H9 (cell line): ENCODE measurements around the gene RORC. TPM values are rescaled to one million over a fixed set of nuclear protein-coding genes. Genes with fewer than 3 reads are reported as not detected.

ENCODE experiments used
- DNase-seq: peaks from one replicate; pipeline ENCODE4 v3.0.0-alpha.2; 2017
- H2AFZ ChIP-seq: one replicate; pipeline ENCODE4 v1.6.1; 2013; ENCODE audit warnings: mild to moderate bottlenecking, low read length, control low read depth, moderate library complexity
- H2AK5ac ChIP-seq: 2 replicates; pipeline ENCODE4 v1.6.1; 2013; ENCODE audit warnings: low read length, control low read depth, mixed read lengths; ENCODE audit not compliant: insufficient read length
- H2BK120ac ChIP-seq: one replicate; pipeline ENCODE4 v1.6.1; 2013; ENCODE audit warnings: low read depth, mild to moderate bottlenecking, low read length, control low read depth, inconsistent platforms; ENCODE audit not compliant: poor library complexity, severe bottlenecking
- H2BK12ac ChIP-seq: 2 replicates; pipeline ENCODE4 v1.6.1; 2013; ENCODE audit warnings: low read length, control low read depth, mixed read lengths, low read depth; ENCODE audit not compliant: insufficient read length
- H2BK15ac ChIP-seq: 2 replicates; pipeline ENCODE4 v1.6.1; 2013; ENCODE audit warnings: low read depth, low read length, control low read depth
- H2BK20ac ChIP-seq: one replicate; pipeline ENCODE4 v1.6.1; 2013; ENCODE audit warnings: low read depth, mild to moderate bottlenecking, low read length, control low read depth, inconsistent platforms; ENCODE audit not compliant: poor library complexity, severe bottlenecking
- H2BK5ac ChIP-seq: 2 replicates; pipeline ENCODE4 v1.6.1; 2013; ENCODE audit warnings: low read length, control low read depth, mixed read lengths; ENCODE audit not compliant: insufficient read length
- H3K14ac ChIP-seq: 2 replicates; pipeline ENCODE4 v1.6.1; 2013; ENCODE audit warnings: low read length, control low read depth; ENCODE audit not compliant: insufficient read depth
- H3K18ac ChIP-seq: 2 replicates; pipeline ENCODE4 v1.6.1; 2013; ENCODE audit warnings: low read depth, mild to moderate bottlenecking, mixed read lengths, low read length, control low read depth; ENCODE audit not compliant: insufficient read length
- H3K23ac ChIP-seq: 2 replicates; pipeline ENCODE4 v1.6.1; 2013; ENCODE audit warnings: low read length, control low read depth, mixed read lengths, low read depth; ENCODE audit not compliant: insufficient read length
- H3K23me2 ChIP-seq: 2 replicates; pipeline ENCODE4 v1.6.1; 2013; ENCODE audit warnings: low read depth, mild to moderate bottlenecking, mixed read lengths, low read length, control low read depth; ENCODE audit not compliant: insufficient read length, poor library complexity, severe bottlenecking
- H3K27ac ChIP-seq: 2 replicates; pipeline ENCODE4 v1.5.1; 2013; ENCODE audit warnings: low read length, control low read depth, mixed read lengths, low read depth; ENCODE audit not compliant: insufficient read length
- H3K27me3 ChIP-seq: 2 replicates; pipeline ENCODE4 v1.6.1; 2013; ENCODE audit warnings: low read length, control low read depth, inconsistent platforms; ENCODE audit not compliant: insufficient read depth
- H3K4ac ChIP-seq: 2 replicates; pipeline ENCODE4 v1.6.1; 2013; ENCODE audit warnings: low read depth, mild to moderate bottlenecking, control low read depth, inconsistent platforms, low read length, moderate library complexity
- H3K4me1 ChIP-seq: 2 replicates; pipeline ENCODE4 v1.6.1; 2013; ENCODE audit warnings: low read length, control low read depth, inconsistent platforms; ENCODE audit not compliant: insufficient read depth
- H3K4me2 ChIP-seq: 2 replicates; pipeline ENCODE4 v1.6.1; 2013; ENCODE audit warnings: low read length, control low read depth, mixed read lengths; ENCODE audit not compliant: insufficient read length, insufficient read depth
- H3K56ac ChIP-seq: 2 replicates; pipeline ENCODE4 v1.6.1; 2013; ENCODE audit warnings: low read depth, mild to moderate bottlenecking, mixed read lengths, low read length, control low read depth; ENCODE audit not compliant: insufficient read length
- H3K79me1 ChIP-seq: 2 replicates; pipeline ENCODE4 v1.6.1; 2013; ENCODE audit warnings: low read depth, mild to moderate bottlenecking, moderate library complexity, low read length, control low read depth, inconsistent platforms; ENCODE audit not compliant: insufficient read depth, poor library complexity, severe bottlenecking
- H3K79me2 ChIP-seq: 2 replicates; pipeline ENCODE4 v1.6.1; 2013; ENCODE audit warnings: low read length, control low read depth, inconsistent platforms; ENCODE audit not compliant: insufficient read depth
- H3K9ac ChIP-seq: 2 replicates; pipeline ENCODE4 v1.6.1; 2013; ENCODE audit warnings: low read length, control low read depth, mixed read lengths; ENCODE audit not compliant: insufficient read length; ENCODE audit errors: extremely low read depth
- H3K9me3 ChIP-seq: one replicate; pipeline ENCODE4 v1.6.1; 2013; ENCODE audit warnings: low read depth, low read length, inconsistent platforms; ENCODE audit not compliant: control insufficient read depth
- H3T11ph ChIP-seq: one replicate; pipeline ENCODE4 v1.6.1; 2013; ENCODE audit warnings: mild to moderate bottlenecking, low read length, control low read depth, inconsistent platforms
- H4K20me1 ChIP-seq: one replicate; pipeline ENCODE4 v1.6.1; 2013; ENCODE audit not compliant: control insufficient read depth, insufficient read length, insufficient read depth
- H4K5ac ChIP-seq: 2 replicates; pipeline ENCODE4 v1.6.1; 2013; ENCODE audit warnings: low read depth, mild to moderate bottlenecking, mixed read lengths, low read length, control low read depth; ENCODE audit not compliant: insufficient read length
- H4K8ac ChIP-seq: replicated peaks from 2 replicates; pipeline ENCODE4 v1.6.1; 2013; ENCODE audit warnings: low read length, control low read depth, mixed read lengths, low read depth; ENCODE audit not compliant: insufficient read length
- H4K91ac ChIP-seq: 2 replicates; pipeline ENCODE4 v1.6.1; 2013; ENCODE audit warnings: low read depth, mild to moderate bottlenecking, moderate library complexity, mixed read lengths, low read length, control low read depth; ENCODE audit not compliant: insufficient read length
- H3K27ac Mint-ChIP-seq, 3 experiments: 2 replicates in 2 of 3; 3 replicates in 1 of 3; pipeline ENCODE4 v1.8.0; 2020 to 2021; ENCODE audit warnings: mixed read lengths in 3 of 3, mild to moderate bottlenecking in 1 of 3, moderate library complexity in 1 of 3
- H3K27me3 Mint-ChIP-seq: 2 replicates; pipeline ENCODE4 v1.8.0; 2021; ENCODE audit warnings: low read depth, mild to moderate bottlenecking, moderate library complexity, mixed read lengths
- H3K36me3 Mint-ChIP-seq, 3 experiments: 2 replicates in 2 of 3; 3 replicates in 1 of 3; pipeline ENCODE4 v1.8.0; 2020 to 2021; ENCODE audit warnings: low read depth in 3 of 3, mixed read lengths in 3 of 3; ENCODE audit not compliant: insufficient read depth in 1 of 3
- H3K4me1 Mint-ChIP-seq, 2 experiments: 2 replicates each; pipeline ENCODE4 v1.8.0; 2020; ENCODE audit warnings: mixed read lengths in 2 of 2
- H3K4me3 Mint-ChIP-seq, 2 experiments: 2 replicates in 1 of 2; 3 replicates in 1 of 2; pipeline ENCODE4 v1.8.0; 2020 to 2021; ENCODE audit warnings: mild to moderate bottlenecking in 2 of 2, mixed read lengths in 2 of 2, moderate library complexity in 1 of 2
- H3K9me3 Mint-ChIP-seq, 2 experiments: 2 replicates in 1 of 2; 3 replicates in 1 of 2; pipeline ENCODE4 v1.8.0; 2020; ENCODE audit warnings: mild to moderate bottlenecking in 2 of 2, mixed read lengths in 2 of 2, moderate library complexity in 1 of 2
- CTCF ChIP-seq: fragments of 200-600 bp; sonication (generic); conservative IDR thresholded peaks from 3 replicates; pipeline ENCODE4 v1.8.0; 2021; ENCODE audit warnings: antibody characterized with exemption, mild to moderate bottlenecking
- WGBS: extraction: QIAGEN DNeasy Blood & Tissue Kit; methylation state at CpG from one replicate; pipeline ENCODE4 v1.1.7; 2013; ENCODE audit warnings: missing lambda C conversion rate, low lambda C conversion rate, mixed read lengths; ENCODE audit not compliant: insufficient read length; ENCODE audit errors: extremely low coverage; 5-methylcytosine and 5-hydroxymethylcytosine counted together
- total RNA-seq: library from RNA; stranded (reverse); gene quantifications from 2 replicates; pipeline ENCODE4 v1.2.1, GENCODE V29; 2021

RORC gene
- total RNA-seq, 1 experiment from 2014 or later, result 0.52 TPM

GRCh38 chr1:151827853-151828252 lies 3.7 kb downstream of the RORC start:
- no CpG with 5 or more reads among the region's 9 CpGs for WGBS
- H3K23me2 ChIP-seq, result no peaks in the 10 kb centered on the region
- H3K4me1 Mint-ChIP-seq, result peaks cover 39 to 47% of the 10 kb centered on the region in 2 experiments
- H3K79me1 ChIP-seq, result no peaks in the 10 kb centered on the region
- peaks cover 16% of the 10 kb centered on the region; the same call in 1 of the 2 replicates for H3K4me1 ChIP-seq
- no peak overlapping the region for H3K56ac ChIP-seq
- no peak for DNase-seq
- H2BK20ac ChIP-seq, result no peak overlapping the region
- H3K9me3 Mint-ChIP-seq, result no peaks in the 10 kb centered on the region
- no peak overlapping the region for H3T11ph ChIP-seq
- no peak overlapping the region for H4K8ac ChIP-seq
- no peak overlapping the region for H3K9ac ChIP-seq
- peaks cover 3% of the 10 kb centered on the region for H3K27me3 Mint-ChIP-seq
- no peak overlapping the region for H2BK15ac ChIP-seq
- H3K14ac ChIP-seq, result no peak overlapping the region; the same call in 1 of the 2 replicates
- no peak overlapping the region; a peak in 1 of 7 replicates for H3K27ac Mint-ChIP-seq
- H3K18ac ChIP-seq, result no peak overlapping the region
- H2BK12ac ChIP-seq, result no peak overlapping the region
- H3K4ac ChIP-seq, result no peak overlapping the region
- H3K4me2 ChIP-seq, result no peak overlapping the region
- H3K27ac ChIP-seq, result no peak overlapping the region
- H3K79me2 ChIP-seq, result no peaks in the 10 kb centered on the region
- no peak overlapping the region for H4K5ac ChIP-seq
- H2AFZ ChIP-seq, result no peak overlapping the region
- H4K20me1 ChIP-seq, result no peaks in the 10 kb centered on the region
- no peak overlapping the region for H4K91ac ChIP-seq
- no peak overlapping the region; a peak in 1 of 5 replicates for H3K4me3 Mint-ChIP-seq
- H2BK120ac ChIP-seq, result no peak overlapping the region
- TF ChIP-seq CTCF, result no peak
- no peak overlapping the region for H2AK5ac ChIP-seq
- H3K9me3 ChIP-seq, result no peaks in the 10 kb centered on the region
- no peaks in the 10 kb centered on the region for H3K27me3 ChIP-seq
- no peaks in the 10 kb centered on the region for H3K36me3 Mint-ChIP-seq
- H3K23ac ChIP-seq, result no peak overlapping the region
- H2BK5ac ChIP-seq, result no peak overlapping the region
